GM21529 (cell line): ENCODE results near the gene CALCB.

ENCODE experiments used
- ATAC-seq: cut with Tn5 transposase; IDR thresholded peaks from one replicate; pipeline ENCODE4 v1.9.1; 2021; ENCODE audit not compliant: unreplicated experiment

CALCB gene

DNA sequence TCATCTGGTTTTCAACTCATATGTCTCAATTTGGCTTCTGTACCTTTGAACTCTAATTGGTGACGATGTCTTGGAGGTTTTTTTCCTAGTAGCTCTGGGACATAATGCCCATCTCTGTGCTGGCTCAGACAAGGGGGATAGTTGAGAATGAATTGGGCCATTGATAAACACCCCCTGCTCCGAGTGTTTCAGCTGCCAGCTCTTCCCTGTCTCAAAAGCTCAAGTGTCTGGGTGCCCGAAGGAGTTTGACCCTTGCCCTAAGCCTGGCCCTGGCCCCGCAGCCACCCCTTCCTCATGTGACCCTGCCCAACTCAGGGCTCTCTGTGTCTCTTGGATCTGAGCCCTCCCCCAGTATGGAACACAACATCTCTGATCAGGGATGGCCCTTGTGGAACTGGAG, 44.4 kb downstream of the CALCB start:
- no peak for ATAC-seq

DNA sequence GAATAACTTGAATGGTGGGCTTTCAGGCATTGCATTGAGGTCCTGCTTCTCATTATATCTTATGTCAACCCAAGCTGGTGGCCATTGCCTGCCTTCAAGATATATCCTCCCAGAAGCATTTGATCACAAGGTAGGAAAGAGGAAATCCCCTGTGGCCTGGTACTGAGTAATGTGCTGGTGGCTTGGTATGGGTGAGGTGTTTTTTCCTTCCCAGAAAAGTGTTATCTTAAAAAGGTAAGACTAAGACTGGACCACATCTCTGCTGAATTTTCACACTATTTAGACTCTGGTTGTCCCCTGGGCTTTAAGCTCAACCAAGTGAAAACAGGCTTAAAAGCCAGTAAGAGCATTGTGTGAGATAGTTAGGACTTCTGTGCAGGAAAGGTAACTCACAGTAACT, 45.0 kb downstream of the CALCB start:
- no peak for ATAC-seq

DNA sequence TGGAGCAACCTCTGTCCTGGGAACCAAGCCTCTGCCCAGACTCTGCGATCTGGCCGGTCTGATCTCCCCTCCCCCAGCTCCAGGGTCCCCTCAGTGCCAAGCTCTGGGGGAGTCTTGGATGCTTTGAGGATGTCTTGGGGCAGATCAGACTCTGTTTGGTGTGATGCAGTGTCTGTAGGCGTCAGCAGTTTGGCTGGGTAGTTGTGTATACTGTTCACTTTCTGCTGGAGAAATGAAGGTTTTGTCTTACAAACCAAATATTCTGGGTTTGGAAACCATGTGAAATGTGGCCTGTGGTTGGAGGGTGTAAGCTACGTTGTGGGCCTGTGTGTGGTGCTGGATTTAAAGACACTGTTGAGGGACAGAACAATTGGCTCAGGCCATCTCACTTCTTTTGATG, 46.0 kb downstream of the CALCB start:
- no peak for ATAC-seq

DNA sequence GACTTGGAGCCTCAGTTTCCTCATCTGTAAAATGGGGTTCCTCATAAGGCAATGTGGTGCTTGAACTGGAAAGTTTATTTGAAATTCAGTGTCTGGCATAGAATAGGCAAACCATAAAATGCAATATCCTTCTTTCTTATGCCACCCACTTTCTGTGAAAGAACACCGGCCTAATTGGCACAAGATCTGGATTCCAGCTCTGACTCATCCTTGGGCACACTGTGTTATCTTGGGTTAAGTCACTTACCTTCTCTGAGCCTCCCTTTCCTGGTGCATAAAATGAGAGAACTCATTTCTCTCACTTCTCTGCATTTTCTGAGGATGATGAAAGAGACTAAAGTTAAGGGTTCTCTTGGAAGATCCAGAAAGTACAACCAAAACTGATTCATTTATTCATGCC, 46.4 kb downstream of the CALCB start:
- no peak for ATAC-seq

DNA sequence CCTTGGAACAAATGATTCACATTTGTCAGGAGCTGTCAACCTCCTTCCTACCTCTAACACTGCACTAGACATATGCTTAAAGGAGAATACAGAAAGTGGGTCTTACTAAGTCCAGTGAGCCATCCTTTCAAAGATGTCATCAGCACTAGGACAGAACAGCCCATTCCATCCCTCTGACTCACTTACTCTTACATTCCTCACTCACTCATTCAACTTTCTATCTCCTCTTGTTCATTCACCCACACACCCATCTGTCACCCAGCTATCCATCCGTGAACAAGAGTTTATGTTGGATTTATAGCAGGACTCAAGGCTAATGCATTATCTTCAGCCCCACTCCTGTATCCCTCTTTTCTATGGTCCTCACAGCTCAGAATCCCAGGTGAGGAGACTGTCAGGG, 50.5 kb downstream of the CALCB start:
- no peak for ATAC-seq

DNA sequence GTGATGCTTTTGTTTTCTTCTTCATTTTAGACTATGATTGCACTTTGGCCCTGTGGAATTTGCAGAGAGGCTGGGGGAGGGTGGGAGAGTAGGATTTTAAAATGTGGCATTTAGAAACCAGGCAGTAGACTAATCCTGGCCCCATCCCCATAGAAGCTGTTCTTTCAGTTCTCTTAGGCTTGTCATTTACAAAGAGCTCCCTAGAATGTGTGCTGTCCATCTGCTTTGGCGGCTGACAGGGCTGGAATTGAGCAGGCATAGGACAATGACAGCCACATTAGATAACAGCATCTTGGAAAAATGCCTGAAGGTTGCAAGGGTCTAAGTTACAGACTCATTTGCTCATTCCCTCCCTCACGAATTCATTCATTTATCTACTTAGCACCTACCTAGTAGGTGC, 51.1 kb downstream of the CALCB start:
- no peak for ATAC-seq

DNA sequence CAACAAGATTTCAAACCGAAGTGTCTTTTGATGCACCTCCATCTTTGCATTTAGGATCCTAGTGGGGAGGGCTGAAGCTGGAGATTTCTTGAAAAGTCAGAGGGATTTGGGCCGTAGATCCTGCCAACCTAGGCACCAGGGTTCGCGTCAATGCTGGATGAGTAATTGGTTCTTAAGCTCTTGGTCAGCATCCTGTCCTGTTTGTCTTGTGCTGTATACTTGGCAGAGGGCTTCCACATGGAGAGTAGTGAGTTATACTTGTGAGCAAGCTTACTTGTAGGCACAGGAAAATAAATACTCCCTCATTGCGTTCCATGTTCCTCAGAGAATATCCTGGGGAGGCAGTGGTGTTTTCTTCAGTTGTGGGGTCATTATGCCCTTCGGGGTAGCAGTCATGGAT, 53.9 kb downstream of the CALCB start:
- no peak for ATAC-seq
